Activated effector memory CD4-positive, alpha-beta T cell treated with Interleukin-2 at 50 U/mL for 16 hours (primary cell): ENCODE data around the gene COX4I2.
"Not testable (repeated sequence)": the region's sequence is repeated elsewhere in the genome, so short reads cannot be mapped to it uniquely, and the experiment has no call there.

ENCODE experiments used
- DNase-seq: peaks from one replicate; pipeline ENCODE4 v3.0.0-alpha.2; 2020

COX4I2 gene

DNA sequence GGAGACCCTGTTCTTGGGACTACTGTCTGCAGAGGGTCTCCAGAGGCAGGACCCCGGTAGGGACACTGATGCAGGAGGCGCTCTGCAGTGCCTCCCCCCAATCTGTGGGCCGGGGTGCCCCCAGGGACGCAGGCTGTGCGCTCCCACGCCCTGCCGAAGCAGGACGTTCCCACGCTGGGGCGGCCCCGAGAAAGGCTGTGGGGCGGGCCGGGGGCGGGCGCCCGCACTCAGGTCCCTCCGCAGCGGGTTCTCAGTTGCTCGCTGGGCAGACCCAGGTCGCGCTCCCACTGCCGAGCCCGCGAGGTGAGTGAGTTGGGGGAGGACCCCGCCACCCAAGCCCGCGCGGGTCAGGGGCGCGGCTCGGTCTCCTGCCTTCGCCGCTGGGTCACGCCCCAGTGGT is at the start of gene COX4I2:
Gene COX4I2 (plus strand): TSS at position 253 of the 400 bp plus-strand sequence. CDS start 1,106 bp downstream, outside the sequence.
- no peak for DNase-seq

DNA sequence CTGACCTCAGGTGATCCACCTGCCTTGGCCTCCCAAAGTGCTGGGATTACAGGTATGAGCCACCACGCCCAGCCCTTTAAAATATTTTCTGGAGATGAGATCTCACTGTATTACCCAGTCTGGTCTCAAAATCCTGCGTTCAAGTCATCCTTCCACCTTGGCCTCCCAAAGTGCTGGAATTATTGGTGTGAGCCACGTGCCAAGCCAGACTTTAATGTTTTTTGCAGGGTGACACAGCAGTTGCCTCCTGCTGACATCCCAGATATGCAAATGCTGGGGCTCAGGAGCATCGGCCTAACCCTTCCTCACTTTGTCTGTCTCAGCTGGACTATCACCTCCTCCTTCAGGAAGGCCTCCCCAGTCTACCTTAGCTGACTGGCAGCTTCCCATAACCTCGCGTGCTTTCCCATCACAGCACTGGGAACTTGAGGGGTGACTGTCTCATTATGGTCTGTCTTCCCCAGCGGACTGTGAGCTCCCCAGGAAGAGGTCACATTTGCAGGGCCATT is 46.9 kb upstream of the COX4I2 start:
- DNase-seq: no peak

DNA sequence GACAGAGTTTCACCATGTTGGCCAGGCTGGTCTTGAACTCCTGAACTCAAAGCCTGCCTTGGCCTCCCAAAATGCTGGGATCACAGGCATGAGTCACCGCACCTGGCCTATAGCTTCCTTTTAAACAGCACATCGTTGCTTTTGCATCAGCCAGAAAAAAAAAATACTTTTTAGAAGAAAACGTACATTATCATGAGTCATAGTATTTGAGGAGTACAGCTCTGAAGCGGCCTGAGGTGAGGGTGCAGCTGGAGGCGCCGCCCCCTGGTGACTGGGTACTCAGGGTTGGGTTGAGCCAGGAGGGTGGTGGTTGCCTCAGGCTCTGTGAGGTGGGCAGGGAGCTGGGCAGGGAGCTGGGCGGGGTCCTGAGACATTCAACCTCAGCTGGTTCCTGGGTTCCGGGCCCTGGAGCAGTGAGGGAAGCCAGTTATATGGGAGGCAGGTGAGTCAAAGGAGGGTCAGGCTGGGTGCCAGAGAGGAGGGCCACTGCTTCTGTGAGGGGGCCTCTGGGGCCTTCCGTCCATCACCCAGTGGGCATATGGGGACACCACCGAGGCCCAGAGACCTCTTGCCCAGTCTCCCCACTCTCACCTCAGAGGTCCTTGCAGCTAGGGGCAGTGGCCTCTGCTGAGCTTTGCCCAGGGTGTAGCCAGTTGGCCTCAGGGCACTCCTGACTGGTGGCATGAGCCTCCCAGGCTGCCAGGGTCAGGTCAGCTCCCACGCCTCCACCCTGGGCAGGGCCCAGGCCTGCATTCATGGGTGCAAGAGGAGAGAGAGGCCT is 44.3 kb upstream of the COX4I2 start:
- DNase-seq: no peak

DNA sequence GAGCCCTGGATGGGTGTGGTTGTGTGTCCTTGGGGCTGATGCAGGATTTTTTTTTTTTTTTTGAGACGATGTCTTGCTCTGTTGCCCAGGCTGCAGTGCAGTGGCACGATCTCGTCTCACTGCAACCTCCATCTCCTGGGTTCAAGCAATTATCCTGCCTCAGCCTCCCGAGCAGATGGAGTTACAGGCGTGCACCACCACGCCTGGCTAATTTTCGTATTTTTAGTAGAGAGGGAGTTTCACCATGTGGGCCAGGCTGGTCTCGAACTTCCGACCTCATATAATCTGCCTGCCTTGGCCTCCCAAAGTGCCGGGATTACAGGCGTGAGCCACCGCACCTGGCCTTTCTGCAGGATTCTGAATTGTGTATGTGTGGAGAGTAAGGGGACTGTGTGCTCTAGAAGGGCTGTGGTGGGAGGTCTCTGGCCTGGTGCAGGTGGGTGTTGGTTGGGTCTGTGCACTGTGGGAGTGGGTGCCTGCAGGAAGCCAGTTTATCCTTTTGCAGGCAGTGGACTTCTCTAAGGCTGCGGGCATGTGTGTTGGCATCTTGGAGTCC is 43.6 kb upstream of the COX4I2 start:
- no peak for DNase-seq

DNA sequence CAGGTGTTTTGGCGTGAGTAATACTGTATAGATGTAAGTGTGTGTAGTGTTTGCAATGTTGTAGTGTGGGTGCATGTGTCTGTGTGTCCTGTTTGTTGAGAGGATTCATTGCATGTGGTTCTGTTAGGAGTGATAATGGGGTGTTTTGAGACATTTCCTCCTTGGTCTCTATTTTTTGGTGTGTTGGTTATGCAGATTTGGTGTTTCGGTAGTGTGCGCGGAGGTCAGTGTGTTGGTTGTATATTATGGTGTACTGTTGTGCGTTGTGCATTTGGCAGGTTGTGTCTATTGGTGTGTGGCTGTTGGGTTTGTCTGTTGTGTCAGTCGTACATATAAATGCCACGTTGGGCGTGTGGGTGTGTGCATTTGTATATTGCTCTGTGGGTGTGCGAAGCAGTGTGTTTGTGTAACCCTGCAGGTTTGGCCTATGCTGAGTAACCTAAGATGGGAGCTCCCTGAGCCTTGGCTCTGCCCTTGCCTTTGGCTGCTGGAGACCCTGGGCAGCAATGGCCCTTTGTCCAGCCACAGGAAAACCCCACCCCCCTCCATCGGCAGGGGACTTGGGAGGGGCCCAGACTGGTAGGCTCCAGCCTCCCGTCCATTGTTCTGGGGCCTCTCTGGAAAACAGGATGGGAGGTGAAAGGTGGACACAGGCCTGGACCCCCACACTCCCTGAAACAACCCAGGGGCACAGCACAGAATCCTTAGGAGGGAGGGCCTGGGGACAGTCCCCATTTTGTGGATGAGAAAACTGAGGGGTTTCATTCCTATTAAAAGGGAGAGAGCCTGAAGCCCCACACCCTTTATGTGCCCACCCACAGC is 42.9 kb upstream of the COX4I2 start:
- DNase-seq: no peak

DNA sequence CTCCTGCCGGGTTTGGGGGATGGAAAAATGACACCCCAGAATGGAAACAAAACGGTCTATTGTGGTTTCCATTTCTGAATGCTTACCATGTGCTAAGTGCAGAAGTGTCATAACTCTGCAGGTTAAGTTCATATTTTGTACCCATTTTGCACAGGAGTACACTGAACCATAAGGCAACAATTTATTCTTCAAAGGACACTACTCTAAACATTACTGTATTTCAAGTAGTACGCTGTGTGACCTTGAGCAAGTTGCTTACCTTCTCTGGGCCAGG is 42.4 kb upstream of the COX4I2 start:
- no peak for DNase-seq

DNA sequence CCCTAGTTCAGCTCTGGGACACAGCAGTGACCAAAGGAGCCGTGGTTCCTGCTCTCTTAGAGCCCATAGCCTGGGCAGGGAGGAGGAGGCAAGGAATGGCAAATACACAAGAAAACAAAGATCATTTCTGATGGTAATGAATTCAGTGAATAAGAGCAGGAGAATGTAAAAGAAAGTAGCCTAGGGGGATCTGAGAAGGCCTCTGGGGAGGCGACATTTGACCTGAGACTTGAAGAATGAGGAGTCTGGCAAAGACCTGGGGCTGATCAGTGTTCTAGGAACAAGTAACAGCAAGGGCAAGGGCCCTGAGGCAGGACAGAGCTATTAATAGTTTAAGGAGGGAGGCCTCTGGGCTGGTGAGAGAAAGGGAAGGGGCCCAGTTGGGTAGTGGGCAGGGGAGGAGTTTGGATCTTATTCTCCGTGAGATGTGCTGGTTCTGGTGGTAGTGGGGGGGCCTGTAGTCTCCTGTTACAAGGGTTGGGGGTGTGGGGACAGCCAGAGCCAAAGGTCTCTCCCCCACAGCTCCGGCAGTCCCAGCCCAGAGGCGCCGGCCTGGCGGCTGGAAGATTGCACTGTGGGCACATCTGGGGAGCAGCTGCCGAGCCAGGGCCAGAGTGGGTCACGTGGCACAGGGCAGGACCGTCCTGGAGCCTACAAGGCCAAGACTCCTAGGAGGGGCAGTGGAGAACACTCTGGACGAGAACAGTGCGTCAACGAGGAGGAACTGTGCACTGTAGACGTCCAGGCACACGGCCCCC is 41.9 kb upstream of the COX4I2 start:
- no peak for DNase-seq

DNA sequence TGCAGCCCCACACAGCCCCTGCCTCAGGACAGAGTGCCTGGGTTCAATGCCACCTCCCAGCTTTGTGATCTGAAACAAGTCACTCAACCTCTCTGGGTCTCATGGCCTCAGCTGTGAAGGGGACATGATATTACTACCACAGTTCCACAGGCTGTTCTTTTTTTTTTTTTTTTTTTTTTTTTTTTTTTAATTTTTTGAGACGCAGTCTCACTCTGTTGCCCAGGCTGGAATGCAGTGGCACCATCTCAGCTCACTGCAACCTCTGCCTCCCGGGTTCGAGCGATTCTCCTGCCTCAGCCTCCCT is 41.3 kb upstream of the COX4I2 start:
- DNase-seq: not testable (repeated sequence)

DNA sequence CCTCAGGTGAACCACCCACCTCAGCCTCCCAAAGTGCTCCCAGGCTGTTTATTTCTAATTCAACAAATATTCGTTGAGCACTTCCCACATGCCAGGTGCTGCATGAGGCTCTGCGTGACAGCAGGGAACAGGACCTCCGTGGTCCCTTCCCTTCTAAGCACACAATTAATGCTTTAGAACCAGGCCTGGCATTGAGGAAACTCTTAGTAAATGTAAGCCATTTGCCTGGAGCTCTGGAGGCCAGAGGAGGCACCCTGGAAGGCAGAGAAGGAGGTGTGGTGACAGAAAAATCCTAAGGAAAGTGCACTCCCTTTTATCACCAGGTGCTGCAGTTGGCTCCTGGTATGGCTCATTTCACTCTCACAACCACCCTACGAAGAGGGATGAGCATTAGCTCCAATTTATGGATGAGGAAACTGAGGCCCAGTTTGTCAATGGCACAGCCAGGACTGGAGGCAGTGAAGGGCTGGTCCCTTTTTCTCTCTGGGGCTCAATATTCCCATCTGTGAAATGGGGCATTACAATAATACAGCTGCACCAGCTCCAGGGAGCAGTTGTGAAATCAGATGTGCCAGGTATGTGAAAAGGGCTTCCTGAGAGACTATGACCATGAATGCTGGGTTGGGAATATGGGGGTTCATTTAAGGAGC is 40.8 kb upstream of the COX4I2 start:
- DNase-seq: no peak

DNA sequence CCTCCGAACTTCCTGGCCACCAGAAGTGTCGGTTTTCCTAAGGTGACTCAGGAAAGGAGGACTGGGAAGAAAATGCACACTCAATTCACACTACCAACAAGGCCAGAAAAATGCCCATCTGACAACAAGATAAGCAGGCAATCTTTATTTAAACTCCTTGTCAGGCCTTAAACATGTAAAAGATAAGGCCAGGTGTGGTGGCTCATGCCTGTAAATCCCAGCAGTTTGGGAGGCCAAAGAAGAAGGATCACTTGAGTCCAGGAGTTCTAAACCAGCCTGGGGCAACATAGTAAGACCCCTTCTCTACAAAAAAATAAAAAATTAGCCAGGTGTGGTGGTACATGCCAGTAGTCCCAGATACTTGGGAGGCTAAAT is 40.2 kb upstream of the COX4I2 start:
- no peak for DNase-seq

DNA sequence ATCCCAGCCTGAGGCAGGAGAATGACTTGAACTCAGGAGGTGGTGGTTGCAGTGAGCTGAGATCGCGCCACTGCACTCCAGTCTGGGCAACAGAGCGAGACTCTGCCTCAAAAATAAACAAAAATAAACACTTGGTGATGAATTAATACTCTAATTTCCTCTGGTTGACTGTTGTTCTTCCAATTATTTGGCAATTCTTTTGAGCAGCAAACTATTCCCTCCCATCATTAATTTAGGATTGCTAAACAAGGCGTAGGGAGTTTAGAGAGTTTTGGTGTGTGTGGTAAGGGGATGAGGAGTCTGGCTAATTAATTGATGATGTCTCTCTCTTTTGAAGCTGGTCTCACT is 35.3 kb upstream of the COX4I2 start:
- DNase-seq: no peak

DNA sequence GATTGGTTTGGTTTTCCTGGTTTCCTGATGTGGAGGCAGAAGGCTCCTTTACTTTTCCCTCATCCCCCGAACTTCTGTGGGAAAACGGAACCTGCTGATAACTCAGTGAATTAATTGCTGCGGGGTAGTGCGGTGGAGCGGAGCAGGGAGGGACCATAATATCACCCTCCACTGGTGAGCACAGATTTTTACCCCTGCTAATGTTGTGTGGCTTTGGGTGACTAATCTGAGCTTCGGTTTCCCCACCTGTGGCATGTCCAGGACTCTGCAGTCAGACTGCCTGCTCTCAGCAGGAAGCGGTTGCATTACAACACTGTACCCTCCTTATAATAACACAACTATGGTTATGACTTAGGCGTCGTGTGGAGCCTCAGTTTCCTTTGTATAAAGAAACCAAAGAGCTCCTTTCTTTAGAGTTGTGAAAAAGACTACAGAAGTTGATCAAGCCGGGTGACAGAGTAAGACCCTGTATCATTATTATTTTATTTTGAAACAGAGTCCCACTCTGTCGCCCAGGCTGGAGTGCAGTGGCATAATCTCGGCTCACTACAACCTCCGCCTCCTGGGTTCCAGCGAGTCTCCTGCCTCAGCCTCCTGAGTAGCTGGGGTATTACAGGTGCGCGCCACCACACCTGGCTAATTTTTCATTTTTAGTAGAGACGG is 34.8 kb upstream of the COX4I2 start:
- DNase-seq: peak; percentile 29

DNA sequence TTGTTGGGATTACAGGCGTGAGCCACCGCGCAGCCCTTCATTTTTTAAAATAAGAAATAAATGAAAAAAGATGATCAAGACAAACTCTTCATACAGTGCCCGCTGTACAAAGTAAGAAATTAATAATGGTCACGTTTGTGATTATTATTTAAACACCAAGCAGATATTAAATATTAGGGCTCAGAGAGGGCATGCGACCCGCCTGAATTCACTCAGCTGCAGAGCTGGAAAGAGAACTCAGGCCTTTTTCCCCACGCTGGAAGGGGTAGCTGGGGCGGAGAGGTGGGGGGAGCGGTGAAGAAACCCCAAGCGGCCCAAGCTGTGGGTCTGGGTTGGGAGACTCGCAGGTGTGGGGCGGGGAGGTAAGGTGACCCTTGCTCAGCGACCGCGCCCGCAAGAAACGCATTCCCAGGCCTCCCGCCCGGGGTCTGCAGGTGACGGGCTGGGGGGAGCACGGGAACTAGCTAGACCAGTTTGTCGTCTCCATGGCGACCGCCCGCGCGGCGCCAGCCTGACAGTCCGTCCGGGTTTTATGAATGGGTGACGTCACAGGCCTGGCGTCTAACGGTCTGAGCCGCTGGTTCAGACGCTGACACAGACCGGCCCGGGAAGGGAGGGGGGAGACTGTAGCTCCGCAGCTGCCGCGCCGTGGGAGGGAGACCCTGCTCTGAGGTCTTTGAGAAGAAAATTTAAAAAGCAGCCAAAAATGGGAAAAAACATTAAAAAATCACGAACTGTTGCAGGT is 33.7 kb upstream of the COX4I2 start:
- DNase-seq: peak; percentile 53

DNA sequence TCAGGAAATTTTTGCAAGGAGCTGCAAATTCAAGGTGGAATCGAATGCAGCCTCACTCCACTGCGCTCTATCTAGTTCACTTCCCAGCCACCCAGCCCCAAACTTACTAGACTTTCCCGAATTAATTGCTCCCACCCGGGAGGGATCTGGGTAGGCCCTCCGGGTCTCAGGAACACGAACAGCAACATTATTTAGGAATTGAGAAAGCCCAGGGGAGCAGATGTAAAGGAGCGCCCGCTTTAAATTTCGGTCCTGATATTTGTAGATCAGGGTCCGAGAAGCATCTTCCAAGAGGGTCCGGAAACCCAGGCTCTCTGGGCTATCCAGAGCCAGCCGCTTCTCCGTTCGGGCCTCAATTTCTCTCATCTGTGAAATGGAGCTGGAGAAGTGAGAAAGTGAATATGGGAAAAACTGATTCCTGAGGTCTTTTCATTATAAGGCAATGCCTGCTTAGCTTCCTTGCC is 33.1 kb upstream of the COX4I2 start:
- no peak for DNase-seq

DNA sequence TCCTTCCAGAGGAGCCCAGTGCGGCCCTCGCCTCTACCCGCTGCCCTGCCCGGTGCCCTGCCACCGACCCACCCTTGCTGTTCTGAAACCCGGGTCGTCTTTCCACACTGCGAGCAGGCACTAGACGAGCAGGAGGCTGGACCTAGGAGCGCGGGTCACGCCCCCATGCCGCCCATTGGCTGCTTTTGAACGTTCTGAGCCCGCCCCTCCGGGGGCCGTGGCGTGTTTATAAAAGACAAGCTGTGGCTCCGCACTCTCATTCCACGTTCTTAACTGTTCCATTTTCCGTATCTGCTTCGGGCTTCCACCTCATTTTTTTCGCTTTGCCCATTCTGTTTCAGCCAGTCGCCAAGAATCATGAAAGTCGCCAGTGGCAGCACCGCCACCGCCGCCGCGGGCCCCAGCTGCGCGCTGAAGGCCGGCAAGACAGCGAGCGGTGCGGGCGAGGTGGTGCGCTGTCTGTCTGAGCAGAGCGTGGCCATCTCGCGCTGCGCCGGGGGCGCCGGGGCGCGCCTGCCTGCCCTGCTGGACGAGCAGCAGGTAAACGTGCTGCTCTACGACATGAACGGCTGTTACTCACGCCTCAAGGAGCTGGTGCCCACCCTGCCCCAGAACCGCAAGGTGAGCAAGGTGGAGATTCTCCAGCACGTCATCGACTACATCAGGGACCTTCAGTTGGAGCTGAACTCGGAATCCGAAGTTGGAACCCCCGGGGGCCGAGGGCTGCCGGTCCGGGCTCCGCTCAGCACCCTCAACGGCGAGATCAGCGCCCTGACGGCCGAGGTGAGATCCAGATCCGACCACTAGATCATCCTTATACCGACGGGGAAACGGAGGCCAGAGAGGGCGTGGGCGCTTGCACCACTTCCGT is 32.4 kb upstream of the COX4I2 start, which contains the start of gene ID1:
Gene ID1 (plus strand): TSS at position 259 of the 871 bp plus-strand sequence. CDS start 99 bp downstream, at position 358.
- peak; percentile 83 for DNase-seq

DNA sequence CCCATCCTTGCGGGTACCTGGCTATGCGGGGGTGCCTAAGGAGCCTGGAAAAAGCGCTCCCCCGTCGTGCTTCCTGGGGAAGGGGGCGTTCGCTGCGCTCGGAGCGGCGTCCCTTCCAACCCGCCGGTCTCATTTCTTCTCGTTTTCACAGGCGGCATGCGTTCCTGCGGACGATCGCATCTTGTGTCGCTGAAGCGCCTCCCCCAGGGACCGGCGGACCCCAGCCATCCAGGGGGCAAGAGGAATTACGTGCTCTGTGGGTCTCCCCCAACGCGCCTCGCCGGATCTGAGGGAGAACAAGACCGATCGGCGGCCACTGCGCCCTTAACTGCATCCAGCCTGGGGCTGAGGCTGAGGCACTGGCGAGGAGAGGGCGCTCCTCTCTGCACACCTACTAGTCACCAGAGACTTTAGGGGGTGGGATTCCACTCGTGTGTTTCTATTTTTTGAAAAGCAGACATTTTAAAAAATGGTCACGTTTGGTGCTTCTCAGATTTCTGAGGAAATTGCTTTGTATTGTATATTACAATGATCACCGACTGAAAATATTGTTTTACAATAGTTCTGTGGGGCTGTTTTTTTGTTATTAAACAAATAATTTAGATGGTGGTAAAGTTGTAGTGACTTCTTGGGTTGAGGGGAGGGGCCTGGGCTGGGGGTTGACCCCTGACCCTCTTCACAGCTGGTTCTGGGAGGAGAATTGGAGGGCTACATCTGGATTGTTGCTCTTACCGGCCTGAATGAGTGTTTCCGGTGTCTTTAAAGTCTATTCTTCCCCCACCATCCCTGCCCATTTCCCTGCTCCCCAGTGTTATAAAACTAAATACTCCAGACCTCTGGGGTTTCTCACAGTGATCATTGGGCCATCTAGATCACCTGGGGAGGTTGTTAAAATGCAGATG is 31.6 kb upstream of the COX4I2 start:
- DNase-seq: no peak

DNA sequence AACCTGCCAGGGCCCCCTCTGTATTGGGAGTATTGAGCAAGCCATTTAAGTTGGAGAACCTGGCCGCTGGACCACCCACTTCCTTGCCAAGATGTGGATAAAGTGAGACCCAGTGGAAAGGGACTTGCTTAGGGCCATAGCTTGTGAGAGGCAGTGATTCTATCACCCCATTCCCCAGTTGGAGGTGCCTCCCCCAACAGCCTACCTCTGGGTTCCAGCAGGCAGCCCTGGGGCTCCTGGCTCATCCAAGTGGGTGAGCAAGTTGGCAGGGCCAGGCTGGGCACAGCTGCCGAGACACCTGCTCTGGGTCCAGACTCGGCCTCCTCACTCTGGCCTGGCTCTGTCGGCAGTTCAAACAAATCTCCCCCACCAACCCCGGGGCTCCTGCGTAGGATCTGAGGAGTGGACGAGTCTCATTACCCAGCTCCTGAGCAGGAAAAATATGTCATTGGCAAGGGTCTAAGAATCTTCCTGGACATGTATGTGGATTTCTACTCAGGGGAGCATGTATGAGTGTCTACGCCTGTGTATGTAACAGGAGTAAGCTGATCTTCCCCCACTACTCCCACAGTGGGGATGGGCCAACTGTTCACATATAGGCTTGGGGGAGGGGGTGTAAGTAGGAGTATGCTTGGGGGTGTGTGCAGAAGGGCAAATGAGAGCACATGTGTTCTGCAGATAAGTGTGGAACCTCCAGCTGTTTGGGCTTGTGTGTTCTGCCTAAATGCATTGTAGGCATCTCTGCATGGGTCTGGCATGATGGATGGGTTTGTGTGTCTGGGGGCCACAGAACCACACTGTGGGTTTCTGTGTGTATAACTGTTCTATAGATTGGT is 30.7 kb upstream of the COX4I2 start:
- no peak for DNase-seq

DNA sequence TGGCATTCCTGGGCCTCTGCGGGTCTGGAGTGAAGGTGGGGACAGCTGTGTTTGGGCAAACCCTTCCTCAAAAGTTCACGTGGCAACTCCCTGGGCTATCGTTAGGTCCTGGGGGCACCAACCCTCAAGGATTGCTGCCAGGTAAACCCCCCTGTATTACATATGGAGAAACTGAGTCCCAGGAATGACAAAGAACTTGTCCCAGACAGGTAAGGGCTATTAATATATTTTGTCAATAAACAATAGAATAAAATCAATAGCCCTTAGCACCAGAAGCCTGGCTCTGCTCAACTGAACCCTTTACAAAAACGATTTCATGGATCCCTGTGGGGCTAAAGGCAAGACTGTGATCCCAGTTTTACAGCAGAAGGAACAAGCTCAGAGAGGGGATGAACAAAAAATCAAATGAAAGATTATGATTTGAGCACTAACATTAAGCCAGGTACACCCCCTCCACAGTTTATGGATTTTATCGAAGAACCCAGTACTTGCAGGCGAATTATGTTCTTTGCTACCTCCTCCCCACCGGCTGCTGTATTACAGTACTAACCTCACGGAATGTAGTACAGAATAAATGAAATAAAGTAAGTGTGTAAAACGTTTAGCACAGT is 30.0 kb upstream of the COX4I2 start:
- DNase-seq: no peak
